Bronchial epithelial cell (primary cell): ENCODE data around the gene RYR2. TPM values are rescaled to one million over a fixed set of nuclear protein-coding genes. Genes with fewer than 3 reads are reported as not detected.

ENCODE experiments used
- DNase-seq: peaks from one replicate; pipeline ENCODE4 v3.0.0-alpha.2; 2010; ENCODE audit warnings: low read depth
- FAIRE-seq: peaks from 2 replicates; lab custom pipeline; 2011; peaks lifted over from hg19 to GRCh38; lab: Jason Lieb, UNC
- H3K27me3 ChIP-seq: 2 replicates; pipeline ENCODE4 v1.5.1; 2011; ENCODE audit warnings: low read length; ENCODE audit not compliant: control insufficient read depth, insufficient read depth
- H3K36me3 ChIP-seq: 2 replicates; pipeline ENCODE4 v1.5.1; 2011; ENCODE audit warnings: low read length; ENCODE audit not compliant: control insufficient read depth, insufficient read depth
- H3K4me3 ChIP-seq: 2 replicates; pipeline ENCODE4 v1.5.1; 2011; ENCODE audit warnings: mild to moderate bottlenecking, low read depth, low read length, control low read depth
- total RNA-seq: library from RNA; depleted of rRNA; stranded (reverse); fragments of >200 nt; gene quantifications from 2 replicates; pipeline ENCODE4 v1.2.1, GENCODE V29; 2014
- TF ChIP-seq, protein P1 (sequence below): IDR thresholded peaks from 2 replicates; pipeline ENCODE4 v1.5.1; 2011; ENCODE audit warnings: mild to moderate bottlenecking, moderate library complexity, low read length, control low read depth, inconsistent platforms; ENCODE audit not compliant: insufficient read depth, severe bottlenecking

Gene RYR2
- total RNA-seq, 1 donor from 2014 or later: not detected

DNA sequence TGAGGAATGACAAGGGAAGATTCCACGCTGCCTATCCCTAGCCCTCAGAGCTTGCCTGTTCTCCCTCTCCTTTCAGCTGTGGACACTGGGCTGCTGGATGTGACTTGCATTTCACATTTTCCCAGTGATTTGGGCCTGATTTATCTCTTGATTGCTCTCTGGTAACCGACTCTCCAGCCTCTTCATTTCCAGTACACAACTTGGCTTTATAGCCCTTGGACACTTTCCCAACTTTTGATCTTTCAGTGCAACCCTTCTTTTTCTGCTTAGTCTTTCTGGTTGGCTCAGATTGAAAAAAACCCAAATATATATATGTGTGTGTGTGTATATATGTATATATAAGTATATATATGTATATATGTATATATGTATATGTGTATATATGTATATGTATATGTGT, 138.3 kb downstream of the RYR2 start:
- Histone ChIP-seq H3K27me3 (no peaks in the 10 kb centered on the region), H3K36me3 (no peaks in the 10 kb centered on the region), H3K4me3 (no peak overlapping the region)
- FAIRE-seq (no peak), DNase-seq (no peak)
- TF ChIP-seq, protein P1, sequence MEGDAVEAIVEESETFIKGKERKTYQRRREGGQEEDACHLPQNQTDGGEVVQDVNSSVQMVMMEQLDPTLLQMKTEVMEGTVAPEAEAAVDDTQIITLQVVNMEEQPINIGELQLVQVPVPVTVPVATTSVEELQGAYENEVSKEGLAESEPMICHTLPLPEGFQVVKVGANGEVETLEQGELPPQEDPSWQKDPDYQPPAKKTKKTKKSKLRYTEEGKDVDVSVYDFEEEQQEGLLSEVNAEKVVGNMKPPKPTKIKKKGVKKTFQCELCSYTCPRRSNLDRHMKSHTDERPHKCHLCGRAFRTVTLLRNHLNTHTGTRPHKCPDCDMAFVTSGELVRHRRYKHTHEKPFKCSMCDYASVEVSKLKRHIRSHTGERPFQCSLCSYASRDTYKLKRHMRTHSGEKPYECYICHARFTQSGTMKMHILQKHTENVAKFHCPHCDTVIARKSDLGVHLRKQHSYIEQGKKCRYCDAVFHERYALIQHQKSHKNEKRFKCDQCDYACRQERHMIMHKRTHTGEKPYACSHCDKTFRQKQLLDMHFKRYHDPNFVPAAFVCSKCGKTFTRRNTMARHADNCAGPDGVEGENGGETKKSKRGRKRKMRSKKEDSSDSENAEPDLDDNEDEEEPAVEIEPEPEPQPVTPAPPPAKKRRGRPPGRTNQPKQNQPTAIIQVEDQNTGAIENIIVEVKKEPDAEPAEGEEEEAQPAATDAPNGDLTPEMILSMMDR: no peak

DNA sequence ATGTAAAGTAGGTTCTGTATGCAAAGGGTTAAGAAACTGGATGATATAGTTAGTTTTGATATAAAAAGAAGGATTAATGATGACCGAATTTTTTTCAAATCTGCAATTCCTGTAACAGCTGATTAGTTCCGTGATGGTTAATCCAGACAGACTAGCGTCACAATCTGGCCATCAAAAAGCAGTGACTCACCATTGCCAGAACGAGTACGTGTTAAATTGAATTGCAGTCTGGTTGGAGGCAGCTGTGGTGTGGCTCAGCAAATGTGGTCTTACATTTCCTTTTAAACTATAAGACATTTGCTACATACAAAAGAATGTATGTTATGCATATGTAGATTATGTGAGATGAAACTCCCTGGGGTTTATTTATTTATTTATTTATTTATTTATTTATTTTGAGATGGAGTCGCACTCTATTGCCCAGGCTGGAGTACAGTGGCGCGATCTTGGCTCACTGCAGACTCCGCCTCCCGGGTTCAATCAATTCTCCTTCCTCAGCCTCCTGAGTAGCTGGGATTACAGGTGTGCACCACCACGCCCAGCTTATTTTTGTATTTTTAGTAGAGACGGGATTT, 139.8 kb downstream of the RYR2 start:
- H3K4me3 ChIP-seq: no peak overlapping the region
- no peaks in the 10 kb centered on the region for H3K27me3 ChIP-seq
- H3K36me3 ChIP-seq: no peaks in the 10 kb centered on the region
- FAIRE-seq (no peak), DNase-seq (no peak)
- TF ChIP-seq, protein P1: no peak

DNA sequence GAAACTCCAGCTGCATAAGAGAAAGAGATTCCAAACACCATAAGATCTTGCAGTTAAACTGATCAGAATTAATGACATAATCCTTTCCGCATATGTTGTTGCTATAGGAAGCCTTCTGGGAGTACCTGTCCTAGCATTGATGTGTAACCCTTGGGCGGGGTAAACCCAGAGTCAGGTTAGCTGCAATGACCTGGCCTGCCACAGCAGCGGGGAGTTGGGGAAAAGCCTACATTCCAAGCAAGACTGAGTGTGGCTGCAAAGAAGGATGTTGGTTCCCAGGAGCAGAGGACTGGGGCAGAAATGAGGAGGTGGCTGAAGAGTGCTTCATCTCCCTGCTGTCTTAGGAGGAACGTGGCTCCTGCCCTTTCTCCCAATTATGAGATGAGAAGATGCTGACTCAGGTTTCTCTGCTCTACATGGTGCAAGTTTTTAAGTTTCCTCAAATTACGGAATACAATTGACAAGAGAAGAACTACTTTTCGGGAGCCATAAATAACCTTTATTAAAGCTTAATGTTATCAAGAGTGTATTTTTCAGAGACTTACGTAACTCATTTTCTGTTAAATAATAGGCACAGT, 142.1 kb downstream of the RYR2 start:
- TF ChIP-seq, protein P1: no peak
- no peaks in the 10 kb centered on the region for H3K27me3 ChIP-seq
- no peak for FAIRE-seq

DNA sequence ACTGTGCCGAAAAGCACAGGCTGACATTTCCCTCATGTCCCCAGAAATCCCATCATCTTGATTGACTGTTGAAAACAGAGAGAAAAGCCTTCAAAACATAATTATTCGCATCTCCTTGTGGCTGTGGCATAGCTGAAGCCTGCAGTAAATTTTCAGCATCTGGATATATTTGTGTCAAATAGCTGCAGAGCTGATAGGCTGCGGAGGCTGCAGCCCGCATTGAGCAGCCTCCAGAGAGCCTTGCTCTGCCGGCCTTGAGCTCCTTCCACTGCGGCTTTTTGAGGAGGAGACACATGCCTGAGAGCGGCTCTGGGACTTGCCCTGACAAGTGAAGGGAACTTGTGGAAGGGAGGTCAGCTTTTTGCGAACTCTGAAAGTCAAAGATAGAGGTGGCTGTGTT, 144.7 kb downstream of the RYR2 start:
- FAIRE-seq: no peak
- Histone ChIP-seq H3K36me3 (no peaks in the 10 kb centered on the region), H3K4me3 (no peak overlapping the region), H3K27me3 (no peaks in the 10 kb centered on the region)
- DNase-seq: peak; percentile 22
- TF ChIP-seq, protein P1: no peak

More for the DNA sequence above, 142.1 kb downstream of the RYR2 start:
- Histone ChIP-seq H3K36me3 (no peaks in the 10 kb centered on the region), H3K4me3 (no peak overlapping the region)
- DNase-seq: no peak

DNA sequence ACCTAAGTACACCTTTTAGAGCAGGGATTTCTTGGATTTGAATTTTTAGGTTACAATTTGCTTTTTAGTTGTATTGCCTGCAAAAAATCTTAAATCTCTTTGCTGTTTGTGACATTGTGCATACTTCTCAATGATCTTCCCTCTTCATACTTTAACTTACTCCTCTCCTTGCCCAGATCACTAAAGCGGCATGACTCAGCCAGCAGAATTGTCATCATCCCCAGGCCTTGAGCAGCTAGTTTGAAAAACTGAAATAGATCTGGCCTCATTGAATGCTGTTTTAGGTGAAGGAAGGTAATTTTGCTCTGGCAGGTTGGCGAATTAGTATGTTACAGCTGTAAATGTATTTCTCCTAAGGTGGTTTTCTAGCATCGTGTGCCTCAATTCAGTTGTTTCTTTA, 145.9 kb downstream of the RYR2 start:
- no peak for FAIRE-seq

More for the DNA sequence above, 145.9 kb downstream of the RYR2 start:
- TF ChIP-seq, protein P1: no peak
- no peaks in the 10 kb centered on the region for H3K36me3 ChIP-seq
- H3K27me3 ChIP-seq: no peaks in the 10 kb centered on the region
- H3K4me3 ChIP-seq: no peak overlapping the region
- DNase-seq: no peak
